MM.1S (cell line): ENCODE measurements around the gene DCLK2.

Experiments
- EZH2 ChIP-seq: fragments of 300-600 bp; sonication (generic); optimal IDR thresholded peaks from 2 replicates; pipeline ENCODE3; 2017; ENCODE audit warnings: low read depth, mild to moderate bottlenecking, antibody characterized with exemption, low read length, mixed read lengths
- TF ChIP-seq, protein P1 (sequence below): fragments of 300-600 bp; sonication (generic); IDR thresholded peaks from 2 replicates; pipeline ENCODE4 v1.5.1; 2016; ENCODE audit warnings: antibody characterized with exemption, low read length, mixed read lengths

DNA sequence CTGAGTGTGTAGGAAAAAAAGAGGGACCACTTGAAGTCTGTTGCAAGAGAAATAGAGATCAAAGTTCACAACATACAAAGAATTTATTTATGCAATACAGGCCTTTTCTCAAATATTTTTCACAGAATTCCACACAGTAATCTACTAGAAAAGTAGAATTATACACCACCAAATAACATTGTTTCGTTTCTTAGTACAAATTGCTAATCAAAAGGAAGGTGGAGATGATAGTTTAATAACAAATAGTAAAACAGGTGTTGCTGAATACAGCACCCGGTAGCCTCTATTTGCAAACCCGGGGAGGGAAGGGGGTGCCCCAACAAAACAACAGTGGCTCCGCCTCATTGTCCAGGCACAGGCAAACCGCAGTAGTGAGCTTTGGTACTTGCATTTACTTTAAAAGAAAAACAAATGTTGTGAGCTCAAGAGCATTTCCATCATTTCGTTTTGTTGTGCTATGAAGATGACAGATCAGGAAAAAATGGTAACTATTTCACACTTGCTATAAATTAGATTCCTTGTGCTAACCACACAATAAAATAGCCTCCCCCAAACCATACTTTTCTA is 186.4 kb downstream of the DCLK2 start:
- TF ChIP-seq EZH2: no peak
- TF ChIP-seq, protein P1, sequence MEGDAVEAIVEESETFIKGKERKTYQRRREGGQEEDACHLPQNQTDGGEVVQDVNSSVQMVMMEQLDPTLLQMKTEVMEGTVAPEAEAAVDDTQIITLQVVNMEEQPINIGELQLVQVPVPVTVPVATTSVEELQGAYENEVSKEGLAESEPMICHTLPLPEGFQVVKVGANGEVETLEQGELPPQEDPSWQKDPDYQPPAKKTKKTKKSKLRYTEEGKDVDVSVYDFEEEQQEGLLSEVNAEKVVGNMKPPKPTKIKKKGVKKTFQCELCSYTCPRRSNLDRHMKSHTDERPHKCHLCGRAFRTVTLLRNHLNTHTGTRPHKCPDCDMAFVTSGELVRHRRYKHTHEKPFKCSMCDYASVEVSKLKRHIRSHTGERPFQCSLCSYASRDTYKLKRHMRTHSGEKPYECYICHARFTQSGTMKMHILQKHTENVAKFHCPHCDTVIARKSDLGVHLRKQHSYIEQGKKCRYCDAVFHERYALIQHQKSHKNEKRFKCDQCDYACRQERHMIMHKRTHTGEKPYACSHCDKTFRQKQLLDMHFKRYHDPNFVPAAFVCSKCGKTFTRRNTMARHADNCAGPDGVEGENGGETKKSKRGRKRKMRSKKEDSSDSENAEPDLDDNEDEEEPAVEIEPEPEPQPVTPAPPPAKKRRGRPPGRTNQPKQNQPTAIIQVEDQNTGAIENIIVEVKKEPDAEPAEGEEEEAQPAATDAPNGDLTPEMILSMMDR: no peak
